ENCODE measurements around the gene MZF1. TPM values are rescaled to one million over a fixed set of nuclear protein-coding genes. Genes with fewer than 3 reads are reported as not detected.

The MZF1 gene
- 9.5 and 15.8 TPM in 2 replicates for total RNA-seq (ENCODE audit: low replicate concordance)

DNA sequence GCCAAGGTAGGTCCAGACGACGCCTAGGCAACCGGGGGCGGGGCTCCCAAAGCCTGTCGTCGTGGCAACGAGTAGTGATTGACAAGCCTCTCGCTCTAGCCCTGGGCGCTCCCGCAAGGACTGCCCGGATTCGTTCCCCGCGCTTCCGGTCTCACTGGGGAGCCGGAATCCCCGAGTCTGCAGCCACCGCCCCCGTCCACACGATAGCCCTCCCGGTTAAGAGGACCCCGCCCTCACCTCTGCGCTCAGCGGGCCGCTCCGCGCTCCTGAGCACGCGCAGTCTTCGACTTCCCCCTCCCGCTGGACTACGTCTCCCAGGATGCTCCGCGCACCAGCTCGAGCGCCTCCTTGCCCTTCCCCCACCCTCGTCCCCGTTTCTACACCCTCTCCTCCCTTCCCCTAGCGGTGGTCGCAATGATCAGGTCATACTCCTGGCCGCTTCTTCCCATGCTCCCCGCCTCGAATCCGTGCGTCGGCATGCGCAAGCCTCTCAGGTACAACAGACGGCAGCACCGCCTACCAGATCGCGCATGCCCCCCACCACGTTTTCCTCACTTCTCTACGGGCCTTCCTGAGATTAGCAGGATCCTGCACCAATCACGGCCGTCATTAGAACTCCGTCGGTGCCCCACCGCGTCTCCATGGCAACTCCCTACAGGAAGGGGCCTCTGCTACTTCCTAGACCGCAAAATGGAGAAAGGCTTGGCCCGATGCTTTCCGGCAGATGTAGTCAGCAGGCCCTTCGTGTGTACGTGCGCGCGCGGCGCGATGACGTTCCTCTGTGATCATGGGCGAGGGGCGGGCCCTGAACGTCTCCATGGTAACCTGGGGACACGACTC is at the start of gene MZF1:
Gene MZF1 (minus strand): TSS at position 518 of the 840 bp plus-strand sequence. CDS start 1,946 bp downstream, outside the sequence.

DNA sequence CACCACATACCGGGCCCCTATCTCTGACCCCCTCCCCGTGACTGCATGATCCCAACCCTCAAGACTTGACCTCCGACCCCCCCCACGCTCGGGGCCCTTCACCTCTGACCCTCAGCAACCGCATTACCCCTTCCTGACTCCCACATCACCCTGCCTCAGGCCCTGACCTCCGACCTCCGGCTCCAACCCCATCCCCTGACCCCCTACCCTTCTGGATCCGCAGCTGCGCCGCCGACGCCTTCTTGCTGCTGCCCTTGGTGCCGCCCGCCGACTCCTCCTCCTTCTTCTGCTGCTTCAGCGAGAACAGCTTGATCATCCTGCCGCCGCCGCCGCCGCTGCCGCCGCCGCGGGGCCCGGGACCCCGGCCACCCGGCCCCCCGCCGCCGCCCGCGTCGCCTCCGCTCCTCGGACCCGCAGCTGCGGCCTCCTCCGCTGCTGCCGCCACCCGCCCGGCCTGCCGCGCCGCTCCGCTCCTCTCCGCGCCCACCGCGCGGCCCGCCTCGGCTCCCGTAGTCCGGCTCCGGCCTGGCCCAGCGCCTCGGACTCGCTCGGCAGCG is 15.0 kb downstream of the MZF1 start, which contains the start of gene UBE2M:
Gene UBE2M (minus strand): TSS at position 546 of the 557 bp plus-strand sequence. CDS start 230 bp downstream, at position 316.

DNA sequence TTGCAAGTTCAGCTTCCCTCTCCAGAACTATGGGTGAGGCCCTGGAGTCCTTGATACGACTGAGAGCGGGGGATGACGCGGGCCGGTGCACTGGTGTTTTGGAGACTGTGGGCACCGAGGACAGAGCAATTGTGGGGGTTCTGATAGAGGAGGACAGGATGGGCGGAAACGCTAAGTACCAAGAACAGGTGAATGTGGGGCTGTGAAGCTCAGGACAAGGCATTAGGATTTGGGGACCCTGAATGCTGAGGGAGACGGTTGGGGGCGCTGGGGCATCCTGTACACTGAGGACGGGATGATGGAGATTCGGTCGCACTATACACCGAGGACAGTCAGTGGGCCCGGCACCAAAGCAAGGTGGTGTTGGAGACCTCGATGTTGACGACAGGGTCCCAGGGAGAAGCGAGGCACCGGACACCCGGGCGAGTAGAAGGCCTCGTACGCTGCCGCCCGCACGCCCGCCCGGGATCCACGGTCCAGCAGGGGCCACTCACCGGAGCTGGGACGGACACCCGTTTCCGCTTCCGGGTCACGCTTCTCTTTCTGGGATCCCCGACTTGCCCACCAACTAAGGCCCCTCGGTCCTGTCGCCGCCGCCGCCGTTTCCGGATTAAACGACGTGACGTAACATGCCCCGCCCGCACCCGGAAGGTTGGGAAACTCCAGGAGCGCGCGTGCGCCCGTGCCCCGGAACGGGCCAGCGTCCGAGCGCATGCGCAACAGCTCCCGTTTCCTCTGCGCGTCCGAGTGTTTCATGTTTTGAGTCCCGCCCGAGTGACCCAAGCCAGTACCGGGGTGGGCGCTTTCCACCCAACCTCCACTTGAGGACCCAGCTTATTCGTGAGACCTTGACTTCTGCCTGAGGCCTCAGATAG is 18.4 kb downstream of the MZF1 start, which contains the start of gene CHMP2A:
Gene CHMP2A (minus strand): TSS at position 612 of the 875 bp plus-strand sequence. CDS start 893 bp downstream, outside the sequence.

DNA sequence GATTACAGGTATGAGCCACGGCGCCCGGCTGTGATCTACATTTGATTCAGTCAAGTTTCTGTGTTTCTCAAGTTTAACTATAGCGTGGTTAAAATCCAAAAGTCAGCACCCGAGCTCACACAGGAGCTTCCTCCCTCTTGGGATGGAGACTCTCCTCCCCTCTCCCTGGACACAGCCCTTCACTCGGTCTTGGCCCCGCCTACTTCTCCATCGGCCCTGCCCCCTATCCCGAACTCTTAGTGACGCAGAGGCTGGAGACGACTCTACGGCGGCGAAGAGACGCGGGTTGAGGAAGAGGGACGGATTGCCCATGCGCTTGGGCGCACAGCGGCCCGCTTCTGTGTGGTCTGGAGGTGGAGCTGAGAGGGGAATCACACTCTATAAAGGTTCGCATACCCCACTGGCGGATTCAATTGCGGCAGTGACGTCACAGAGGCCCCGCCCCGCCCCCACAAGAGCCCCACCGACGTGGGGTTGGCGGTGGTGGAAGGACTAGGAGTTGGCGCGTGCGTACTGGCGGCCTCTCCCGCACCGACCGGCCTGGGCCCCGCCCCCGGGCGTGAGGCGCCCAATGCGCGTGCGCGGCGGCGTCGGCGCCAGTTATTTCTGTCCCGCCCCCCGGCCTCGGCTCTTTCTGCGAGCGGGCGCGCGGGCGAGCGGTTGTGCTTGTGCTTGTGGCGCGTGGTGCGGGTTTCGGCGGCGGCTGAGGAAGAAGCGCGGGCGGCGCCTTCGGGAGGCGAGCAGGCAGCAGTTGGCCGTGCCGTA is 29.1 kb downstream of the MZF1 start, which contains the start of gene TRIM28:
Gene TRIM28 (plus strand): TSS at position 239 of the 765 bp plus-strand sequence. CDS start 694 bp downstream, outside the sequence.

DNA sequence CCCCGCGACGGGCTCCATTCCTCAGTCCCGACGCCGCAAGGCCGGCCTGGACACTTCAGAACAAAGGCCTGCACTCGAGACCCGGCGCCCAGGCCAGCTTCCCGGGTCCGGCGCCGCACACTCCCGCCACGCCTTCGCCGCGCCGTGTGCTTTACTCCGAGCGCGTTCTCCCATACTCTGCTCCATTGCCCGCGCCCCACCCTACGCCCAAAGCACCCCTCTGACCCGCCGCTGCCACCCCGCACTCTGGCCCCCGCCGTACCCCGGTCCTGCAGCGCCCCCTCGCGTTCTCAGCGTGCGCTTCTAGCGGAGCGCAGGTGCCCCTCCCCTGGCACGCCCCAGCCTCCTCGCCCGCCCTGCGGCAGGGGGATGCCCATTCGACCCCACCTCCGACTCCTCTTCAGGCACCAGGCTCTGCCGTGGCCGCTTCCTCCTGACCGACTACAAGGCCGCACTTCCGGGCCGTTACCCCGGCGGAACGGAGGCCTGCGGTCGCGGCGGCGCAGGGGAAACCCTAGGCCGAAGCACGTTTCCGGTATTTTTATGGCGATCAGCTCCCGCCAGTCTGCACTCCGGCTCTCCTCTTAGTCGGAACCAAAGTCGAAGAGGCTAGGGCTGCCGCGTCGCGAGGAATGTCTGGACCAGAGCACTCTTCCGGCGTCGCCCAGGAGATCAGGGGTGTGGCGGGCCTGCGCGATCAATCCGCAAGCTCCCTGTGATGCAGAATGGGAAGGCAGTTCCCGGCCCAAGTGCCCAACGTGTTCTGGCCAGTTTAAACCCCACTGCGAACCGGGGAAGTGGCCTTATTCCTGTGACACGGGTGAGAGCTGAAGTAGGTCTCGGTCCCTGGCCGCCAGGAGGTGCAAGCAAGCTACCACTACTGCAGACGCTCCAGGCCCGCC is 53.5 kb downstream of the MZF1 start, which contains the start of gene ZBTB45:
Gene ZBTB45 (minus strand): TSS at position 456 of the 902 bp plus-strand sequence. CDS start 2,137 bp downstream, outside the sequence.

Other genes with a start within 250 kb of the MZF1 start
- 2.0 and 2.3 TPM in 2 replicates for gene ZSCAN22, start 246.3 kb downstream of the MZF1 start, total RNA-seq (ENCODE audit: low replicate concordance)
- 16.8 and 28.1 TPM in 2 replicates for gene A1BG, start 219.8 kb downstream of the MZF1 start, total RNA-seq (ENCODE audit: low replicate concordance)
- 0.68 and 1.4 TPM in 2 replicates for gene ZNF497, start 210.6 kb downstream of the MZF1 start, total RNA-seq (ENCODE audit: low replicate concordance)
- gene ZNF837, start 192.3 kb downstream of the MZF1 start, total RNA-seq (ENCODE audit: low replicate concordance) = 0.35 and 2.0 TPM in 2 replicates
- gene RPS5, start 186.1 kb downstream of the MZF1 start, total RNA-seq (ENCODE audit: low replicate concordance) = 3,343 and 4,752 TPM in 2 replicates
- 0.15 TPM in 1 of 2 replicates, not detected in the other for gene RNF225, start 177.7 kb downstream of the MZF1 start, total RNA-seq (ENCODE audit: low replicate concordance)
- 8.5 and 19.1 TPM in 2 replicates for gene ZNF584, start 164.7 kb downstream of the MZF1 start, total RNA-seq (ENCODE audit: low replicate concordance)
- gene ZNF132, start 133.2 kb downstream of the MZF1 start, total RNA-seq (ENCODE audit: low replicate concordance) = 5.9 and 8.3 TPM in 2 replicates
- gene ZNF324B, start 121.7 kb downstream of the MZF1 start, total RNA-seq (ENCODE audit: low replicate concordance) = 8.3 and 16.8 TPM in 2 replicates
- gene ZNF324, start 106.3 kb downstream of the MZF1 start, total RNA-seq (ENCODE audit: low replicate concordance) = 12.6 and 16.7 TPM in 2 replicates
- 4.0 and 6.1 TPM in 2 replicates for gene ZNF446, start 97.0 kb downstream of the MZF1 start, total RNA-seq (ENCODE audit: low replicate concordance)
- 13.1 and 24.8 TPM in 2 replicates for gene SLC27A5, start 61.3 kb downstream of the MZF1 start, total RNA-seq (ENCODE audit: low replicate concordance)
- 5.0 and 5.4 TPM in 2 replicates for gene ZBTB45, start 53.5 kb downstream of the MZF1 start, total RNA-seq (ENCODE audit: low replicate concordance)
- 368 and 427 TPM in 2 replicates for gene TRIM28, start 29.3 kb downstream of the MZF1 start, total RNA-seq (ENCODE audit: low replicate concordance)
- 182 and 214 TPM in 2 replicates for gene CHMP2A, start 18.2 kb downstream of the MZF1 start, total RNA-seq (ENCODE audit: low replicate concordance)
- 95.1 and 115 TPM in 2 replicates for gene UBE2M, start 14.7 kb downstream of the MZF1 start, total RNA-seq (ENCODE audit: low replicate concordance)